GM19372 (cell line): ENCODE results near the gene SLCO1C1.
"Not testable (repeated sequence)": the region's sequence is repeated elsewhere in the genome, so short reads cannot be mapped to it uniquely, and the experiment has no call there.

Experiments
- ATAC-seq: cut with Tn5 transposase; IDR thresholded peaks from one replicate; pipeline ENCODE4 v1.9.1; 2021; ENCODE audit warnings: mild to moderate bottlenecking, low read depth, moderate library complexity; ENCODE audit not compliant: unreplicated experiment

SLCO1C1 gene, protein sequence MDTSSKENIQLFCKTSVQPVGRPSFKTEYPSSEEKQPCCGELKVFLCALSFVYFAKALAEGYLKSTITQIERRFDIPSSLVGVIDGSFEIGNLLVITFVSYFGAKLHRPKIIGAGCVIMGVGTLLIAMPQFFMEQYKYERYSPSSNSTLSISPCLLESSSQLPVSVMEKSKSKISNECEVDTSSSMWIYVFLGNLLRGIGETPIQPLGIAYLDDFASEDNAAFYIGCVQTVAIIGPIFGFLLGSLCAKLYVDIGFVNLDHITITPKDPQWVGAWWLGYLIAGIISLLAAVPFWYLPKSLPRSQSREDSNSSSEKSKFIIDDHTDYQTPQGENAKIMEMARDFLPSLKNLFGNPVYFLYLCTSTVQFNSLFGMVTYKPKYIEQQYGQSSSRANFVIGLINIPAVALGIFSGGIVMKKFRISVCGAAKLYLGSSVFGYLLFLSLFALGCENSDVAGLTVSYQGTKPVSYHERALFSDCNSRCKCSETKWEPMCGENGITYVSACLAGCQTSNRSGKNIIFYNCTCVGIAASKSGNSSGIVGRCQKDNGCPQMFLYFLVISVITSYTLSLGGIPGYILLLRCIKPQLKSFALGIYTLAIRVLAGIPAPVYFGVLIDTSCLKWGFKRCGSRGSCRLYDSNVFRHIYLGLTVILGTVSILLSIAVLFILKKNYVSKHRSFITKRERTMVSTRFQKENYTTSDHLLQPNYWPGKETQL

DNA sequence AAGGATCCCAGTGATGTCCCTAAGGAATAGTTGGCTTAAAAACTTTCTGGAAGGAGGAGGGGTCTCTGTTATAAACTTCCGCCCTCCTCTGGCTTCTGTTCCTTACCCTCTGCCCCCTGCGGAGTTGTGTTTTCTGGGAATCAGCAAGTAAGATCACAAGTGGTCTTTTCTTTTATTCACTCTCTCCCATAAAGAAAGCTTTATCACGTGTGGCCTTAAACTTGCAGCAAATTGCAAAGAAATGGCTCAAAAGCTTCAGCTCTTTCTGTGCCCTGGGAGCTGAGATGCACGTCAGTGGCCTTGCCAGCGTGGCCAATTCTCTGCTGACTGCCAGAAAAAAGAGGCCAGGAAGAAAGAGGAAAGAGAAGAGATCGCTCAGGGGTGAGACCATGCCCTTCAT lies at the start of gene SLCO1C1:
SLCO1C1 (plus strand) TSS at position 101 of the 400 bp plus-strand sequence. CDS start 4,245 bp downstream, outside the sequence.
- ATAC-seq, result no peak

DNA sequence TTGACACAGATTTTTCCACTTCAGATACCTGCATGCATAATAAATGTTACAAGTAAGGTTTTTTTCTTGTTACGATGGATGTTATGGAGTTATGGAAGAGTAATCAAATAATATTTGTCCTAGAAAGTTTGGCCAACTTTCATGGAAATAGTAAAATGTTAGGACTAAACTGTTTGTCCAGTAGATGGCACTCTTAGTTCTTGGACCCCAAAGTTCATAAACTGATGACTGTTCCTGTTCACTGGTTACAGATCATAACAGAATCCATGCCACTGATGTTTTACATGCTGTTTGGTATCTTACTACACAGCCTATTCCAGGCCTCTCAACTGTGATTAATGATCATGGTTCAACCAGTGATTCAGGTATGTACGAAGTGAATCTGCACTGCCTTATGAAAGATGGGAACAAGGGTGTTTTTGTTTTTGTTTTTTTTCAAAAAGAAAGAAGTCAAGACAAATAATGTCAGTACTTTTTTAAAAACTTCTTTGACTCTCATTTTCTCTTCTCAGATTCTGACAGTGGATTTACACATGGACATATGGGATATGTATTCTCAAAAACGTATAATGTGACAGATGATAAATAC lies 48.8 kb upstream of the SLCO1C1 start:
- no peak for ATAC-seq

DNA sequence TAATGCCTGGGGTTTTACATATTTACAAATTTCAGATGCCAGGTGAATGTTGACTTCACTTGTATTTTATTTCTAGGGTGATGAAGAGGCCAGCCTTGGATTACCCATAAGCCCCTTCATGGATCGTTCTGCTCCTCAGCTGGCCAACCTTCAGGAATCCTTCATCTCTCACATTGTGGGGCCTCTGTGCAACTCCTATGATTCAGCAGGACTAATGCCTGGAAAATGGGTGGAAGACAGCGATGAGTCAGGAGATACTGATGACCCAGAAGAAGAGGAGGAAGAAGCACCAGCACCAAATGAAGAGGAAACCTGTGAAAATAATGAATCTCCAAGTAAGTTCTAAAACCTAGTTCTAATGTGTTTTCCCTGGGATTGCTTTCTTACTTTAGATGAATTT lies 41.3 kb upstream of the SLCO1C1 start:
- ATAC-seq, result no peak

DNA sequence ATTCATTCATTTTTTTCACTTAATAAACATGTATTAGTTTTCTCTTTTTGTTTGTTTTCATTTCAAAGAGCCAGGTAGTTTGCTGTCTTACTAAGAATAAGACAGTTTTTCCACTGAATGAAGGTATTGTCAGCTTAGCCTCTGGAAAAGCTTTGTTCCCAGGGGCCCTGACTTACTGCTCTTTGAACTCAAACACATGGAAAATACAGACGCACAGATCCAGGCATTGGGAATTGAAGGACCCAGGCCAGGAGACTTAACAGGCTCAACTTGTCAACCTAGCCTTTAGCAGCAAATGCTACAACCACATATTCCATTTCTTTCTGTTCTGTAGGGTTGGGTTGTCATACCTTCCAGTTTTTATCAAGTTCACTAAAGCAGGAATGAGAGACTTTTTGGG lies 38.5 kb upstream of the SLCO1C1 start:
- ATAC-seq, result no peak

DNA sequence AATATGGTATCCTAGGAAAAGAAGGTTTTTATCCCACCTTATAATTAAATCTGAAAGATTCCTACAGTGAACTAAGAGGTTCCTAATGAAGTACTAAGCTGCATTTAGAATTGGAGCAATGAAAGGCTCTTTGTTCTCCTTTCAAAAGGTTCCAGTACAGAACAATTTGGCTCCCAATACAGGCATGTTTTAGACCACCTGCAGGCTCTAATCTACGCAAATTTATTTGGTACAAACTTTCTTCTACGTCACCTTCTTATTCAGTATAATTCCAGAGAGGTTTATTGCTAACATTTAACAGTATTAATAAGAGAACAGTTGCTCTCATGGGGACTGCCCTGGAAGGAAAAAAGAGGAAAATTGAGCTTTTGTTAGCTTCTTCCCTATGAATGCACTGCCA lies 37.6 kb upstream of the SLCO1C1 start:
- ATAC-seq, result no peak

DNA sequence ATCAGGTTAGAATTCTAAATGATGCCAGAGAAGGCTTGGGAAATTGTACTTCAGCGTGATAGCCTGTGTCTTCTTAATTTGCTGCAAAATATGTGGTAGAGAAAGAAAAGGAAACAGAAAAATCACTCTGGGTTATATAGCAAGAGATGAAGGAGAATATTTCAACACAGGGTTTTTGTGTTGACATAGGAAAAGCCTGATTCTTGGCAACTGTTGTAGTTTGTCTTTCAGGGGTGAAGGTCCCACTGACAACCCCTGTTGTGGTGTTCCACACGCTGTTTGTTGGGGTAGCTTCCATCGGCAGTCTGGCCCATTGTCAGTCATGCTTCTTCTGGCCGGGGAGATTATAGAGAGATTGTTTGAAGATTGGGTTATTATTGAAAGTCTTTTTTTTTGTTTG lies 13.8 kb upstream of the SLCO1C1 start:
- no peak for ATAC-seq

DNA sequence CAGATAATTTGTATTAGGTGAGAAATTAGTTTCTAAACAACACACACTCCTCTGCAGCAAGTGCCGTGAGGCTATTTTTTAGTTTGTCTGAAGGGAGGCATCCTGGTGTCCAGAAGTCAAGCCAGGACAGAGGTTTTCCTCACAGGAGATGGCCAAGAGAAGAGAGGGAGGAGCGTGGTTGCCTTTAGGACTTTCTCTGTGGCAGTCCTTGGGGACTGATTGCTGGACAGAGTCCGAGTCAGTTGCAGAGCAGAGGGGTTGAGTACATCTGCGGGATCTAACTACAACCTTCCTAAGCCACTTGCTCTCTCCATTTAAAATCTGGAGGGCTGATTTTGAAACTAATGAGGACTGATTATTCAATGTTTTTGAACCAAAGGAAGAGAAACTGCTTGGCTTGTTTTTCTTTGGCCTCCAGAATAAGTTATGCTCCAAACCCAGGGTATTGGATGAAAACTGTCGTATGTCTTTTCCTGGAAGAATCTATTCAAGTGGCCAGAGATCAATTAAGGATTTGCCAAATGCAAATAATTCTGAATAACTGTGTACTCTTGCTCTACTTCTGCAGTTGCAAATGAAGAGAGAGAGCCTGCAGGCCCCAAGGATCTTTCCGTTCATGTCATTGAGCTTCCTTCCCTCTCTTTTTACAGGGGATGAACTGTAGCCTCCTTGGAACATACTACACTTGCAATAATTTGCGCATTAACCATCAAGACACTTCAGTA lies 1.2 kb downstream of the SLCO1C1 start:
- ATAC-seq, result no peak

DNA sequence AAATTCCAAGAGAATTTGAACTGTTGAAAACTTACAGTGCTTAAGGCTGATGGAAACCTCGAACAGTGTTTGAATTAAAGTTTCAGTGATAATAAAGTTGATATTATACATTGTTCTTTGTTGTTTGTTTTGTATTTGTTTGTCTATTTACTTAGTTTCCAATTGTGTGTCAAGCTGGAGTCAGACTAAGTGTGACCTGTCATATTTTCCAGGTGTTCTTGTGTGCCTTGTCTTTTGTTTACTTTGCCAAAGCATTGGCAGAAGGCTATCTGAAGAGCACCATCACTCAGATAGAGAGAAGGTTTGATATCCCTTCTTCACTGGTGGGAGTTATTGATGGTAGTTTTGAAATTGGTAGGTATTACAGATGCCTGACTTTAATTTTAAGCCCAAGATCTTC lies 6.0 kb downstream of the SLCO1C1 start:
- no peak for ATAC-seq

DNA sequence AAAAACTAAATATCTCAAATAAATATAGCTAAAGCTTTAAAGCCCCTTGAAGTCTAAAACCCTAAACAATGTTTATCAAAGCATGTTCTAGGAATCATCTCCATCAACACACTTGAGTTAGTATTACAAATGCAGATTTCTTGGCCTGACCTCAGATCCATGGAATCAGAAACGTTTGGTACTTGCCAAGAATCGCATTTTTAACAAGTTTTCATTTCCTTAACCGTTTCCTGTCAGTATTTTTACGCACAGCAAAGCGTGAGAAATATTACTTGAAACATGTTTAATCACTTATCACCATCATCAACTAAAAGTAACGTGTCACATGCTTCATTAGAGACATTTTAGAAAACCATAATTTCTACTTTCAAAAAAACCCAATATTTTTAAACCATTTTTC lies 9.7 kb downstream of the SLCO1C1 start:
- ATAC-seq, result no peak

DNA sequence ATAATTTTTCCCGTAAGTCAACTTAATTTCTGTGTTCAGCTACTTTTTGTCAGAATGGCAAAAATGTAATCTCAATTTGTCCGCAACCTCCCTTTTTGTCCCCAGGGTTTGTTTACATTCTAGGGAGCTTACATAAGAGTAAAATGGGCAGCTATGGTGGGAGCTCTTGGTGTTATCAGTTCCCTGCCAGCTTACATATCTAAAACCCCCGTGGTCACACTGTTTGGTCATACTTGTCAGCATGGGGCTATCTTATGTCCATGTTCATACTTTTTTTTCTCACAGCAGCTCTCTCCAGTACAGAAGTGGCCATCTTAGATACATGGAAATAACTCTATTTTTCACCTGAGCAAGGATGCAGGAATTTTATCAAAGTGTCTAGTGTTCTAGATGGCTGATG lies 16.7 kb downstream of the SLCO1C1 start:
- ATAC-seq, result no peak

DNA sequence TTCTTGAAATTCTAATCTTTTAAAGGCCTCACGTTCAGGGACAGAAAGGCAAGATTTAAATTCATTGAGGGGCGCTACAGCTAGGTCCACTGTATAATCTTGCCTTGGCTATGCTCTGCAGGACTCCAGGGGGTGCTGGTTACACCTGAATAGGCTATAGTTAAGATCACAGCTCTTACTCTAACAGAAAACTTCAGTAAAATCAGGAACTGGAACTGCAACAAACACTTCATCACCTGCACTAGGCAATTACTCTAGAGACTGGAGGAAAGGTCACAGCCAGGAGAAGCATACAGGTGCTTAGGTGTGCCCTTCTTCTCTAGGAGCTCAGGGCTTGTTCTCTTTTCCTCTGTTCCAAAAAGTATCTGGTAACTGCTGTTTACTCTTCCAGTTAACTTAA lies 20.9 kb downstream of the SLCO1C1 start:
- no peak for ATAC-seq

DNA sequence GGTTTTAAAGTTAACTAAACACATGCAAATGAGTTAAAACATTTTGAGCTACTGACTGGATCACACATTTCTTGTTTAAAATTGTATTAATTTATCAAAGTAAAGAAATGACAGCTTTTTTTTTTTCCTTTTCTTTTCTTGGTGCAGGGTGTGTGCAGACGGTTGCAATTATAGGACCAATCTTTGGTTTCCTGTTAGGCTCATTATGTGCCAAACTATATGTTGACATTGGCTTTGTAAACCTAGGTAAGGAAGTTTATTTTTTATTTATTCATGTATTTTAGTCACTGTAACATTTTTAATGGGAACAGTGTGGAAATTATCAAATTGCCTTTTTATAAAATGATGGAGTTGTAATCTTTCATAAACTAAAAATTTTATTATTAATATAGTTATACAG lies 21.9 kb downstream of the SLCO1C1 start:
- ATAC-seq, result no peak

DNA sequence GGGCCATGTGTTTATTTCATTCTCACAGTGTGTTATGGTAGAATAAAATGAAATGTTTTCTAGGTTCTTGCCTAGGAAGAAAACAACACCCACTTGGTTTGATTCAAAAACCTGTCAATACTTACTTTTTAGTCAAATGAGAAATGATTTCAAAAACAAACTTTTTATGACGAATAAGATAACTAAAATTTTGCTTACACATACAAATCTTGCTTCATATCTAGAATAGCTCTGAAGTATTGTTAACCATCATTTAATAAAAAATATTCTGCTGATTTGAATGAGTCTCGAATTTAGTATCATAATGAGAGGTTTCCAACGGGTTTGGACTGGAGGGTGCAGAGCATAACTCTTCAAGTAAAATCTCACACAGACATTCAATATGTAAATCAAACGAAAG lies 23.2 kb downstream of the SLCO1C1 start:
- ATAC-seq, result no peak

DNA sequence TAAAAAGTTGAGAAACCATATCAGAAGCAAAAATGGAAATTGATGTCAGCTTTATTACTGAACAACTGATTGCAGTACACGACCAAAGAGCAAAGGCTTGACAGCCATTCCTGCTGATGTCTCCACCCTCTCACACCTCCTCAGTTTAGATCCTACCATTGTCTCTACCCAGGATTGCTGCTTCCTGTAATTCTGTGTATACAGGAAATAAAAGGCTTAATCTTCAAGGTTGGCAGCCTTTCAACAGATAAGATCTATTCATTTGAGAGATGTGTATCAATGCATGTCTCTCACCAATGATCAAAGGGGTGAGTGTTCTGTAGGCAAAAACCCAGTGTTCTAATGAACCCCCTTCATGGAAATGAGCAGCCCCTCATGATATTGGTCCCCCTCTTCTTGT lies 27.0 kb downstream of the SLCO1C1 start:
- ATAC-seq, result no peak

DNA sequence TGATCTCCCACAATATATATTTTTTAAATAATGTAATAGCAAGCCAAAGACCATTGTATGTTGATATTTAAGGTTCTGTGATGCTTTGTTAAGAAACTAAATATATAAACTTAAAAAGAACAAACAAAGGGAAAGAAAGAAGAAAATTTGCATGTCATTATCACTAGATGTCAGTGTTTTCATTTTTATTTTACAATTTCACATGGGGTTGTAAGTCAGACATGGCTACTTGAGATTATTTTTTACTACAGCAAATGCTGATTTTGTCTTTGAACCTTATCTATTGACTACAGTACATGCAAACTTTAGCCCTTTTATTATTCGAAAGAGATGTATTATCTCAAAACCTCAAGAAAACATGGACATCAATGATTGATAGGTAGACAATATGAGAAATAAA lies 36.1 kb downstream of the SLCO1C1 start:
- no peak for ATAC-seq

DNA sequence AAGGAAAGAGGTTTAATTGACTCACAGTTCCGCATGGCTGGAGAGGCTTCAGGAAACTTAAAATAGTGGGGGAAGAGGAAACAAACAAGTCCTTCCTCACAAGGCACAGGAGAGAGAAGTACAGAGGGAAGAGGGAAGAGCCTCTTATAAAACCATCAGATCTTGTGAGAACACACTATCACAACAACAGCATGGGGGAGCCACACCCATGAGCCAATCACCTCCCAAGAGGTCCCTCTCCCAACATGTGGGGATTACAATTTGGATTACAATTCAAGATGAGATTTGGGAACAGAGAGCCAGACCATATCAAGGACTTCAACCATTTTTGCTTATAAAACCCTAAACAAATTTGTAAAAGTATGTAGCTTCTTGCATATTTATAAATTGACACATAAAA lies 45.8 kb downstream of the SLCO1C1 start:
- ATAC-seq, result no peak

DNA sequence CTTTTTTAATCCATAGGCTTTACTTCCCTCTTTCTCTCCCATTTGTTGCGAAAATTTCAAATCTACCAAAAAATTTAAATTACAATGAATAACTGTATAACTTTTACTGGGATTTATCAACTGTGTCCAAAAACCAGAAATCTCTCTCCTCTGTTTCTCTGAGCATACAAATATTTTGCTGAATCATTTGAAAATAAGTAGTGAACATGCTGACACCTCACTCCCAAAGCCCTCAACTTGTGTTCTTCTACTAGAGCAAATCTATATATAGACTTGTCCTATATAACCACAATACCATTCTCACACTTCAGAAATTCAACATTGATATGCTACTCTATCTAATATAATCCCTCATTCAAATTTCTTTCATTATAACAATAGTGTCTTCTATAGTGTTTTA lies 53.1 kb downstream of the SLCO1C1 start:
- no peak for ATAC-seq

DNA sequence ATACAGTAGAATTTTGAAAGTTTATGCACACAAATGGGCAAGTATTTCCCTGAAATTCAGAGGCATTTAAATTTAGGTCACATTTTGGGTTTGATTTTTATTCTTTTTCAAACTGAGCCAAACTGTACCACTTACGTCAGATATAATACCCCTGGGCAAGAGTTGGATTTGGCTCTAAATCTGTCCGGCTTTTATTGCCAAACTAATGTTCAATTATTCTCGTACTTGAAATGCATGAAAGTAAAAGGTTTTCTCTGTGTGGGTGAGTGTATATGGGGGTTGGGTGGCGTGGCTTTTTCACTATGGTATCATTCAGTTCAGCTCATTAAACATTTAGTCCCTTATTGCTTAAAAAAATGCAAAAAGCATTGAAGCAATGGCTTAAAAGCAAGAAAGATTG lies 55.9 kb downstream of the SLCO1C1 start:
- no peak for ATAC-seq

DNA sequence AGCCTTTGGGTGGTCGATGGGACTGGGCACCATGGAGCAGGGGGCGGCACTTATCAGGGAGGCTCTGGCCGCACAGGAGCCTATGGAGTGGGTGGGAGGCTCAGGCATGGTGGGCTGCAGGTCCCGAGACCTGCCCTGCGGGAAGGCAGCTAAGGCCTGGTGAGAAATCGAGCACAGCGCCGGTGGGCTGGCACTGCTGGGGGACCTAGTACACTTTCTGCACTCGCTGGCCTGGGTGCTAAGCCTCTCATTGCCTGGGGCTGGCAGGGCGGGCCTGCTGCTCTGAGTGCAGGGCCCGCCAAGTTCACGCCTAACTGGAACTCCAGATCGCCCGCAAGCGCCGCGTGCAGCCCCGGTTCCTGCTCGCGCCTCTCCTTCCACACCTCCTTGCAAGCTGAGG lies 82.3 kb downstream of the SLCO1C1 start:
- ATAC-seq, result no peak

DNA sequence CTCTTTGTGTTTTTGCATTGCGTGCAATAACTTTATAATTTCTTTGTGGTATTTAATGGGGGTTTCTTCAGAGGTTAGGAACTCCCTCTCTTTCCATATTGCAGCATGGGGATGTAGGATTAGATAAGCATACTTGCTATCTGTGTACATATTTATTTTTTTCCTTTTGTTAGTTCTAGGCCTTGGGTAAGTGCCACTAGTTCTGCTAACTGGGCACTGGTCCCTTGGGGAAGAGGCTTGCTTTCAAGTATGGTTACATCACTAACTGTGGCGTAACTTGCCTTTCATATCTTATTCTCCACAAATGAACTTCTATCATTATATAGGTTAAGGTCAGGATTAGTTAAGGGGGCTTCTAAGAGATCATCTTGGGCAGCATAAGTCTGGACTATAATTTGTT lies 83.8 kb downstream of the SLCO1C1 start:
- ATAC-seq, result no peak

DNA sequence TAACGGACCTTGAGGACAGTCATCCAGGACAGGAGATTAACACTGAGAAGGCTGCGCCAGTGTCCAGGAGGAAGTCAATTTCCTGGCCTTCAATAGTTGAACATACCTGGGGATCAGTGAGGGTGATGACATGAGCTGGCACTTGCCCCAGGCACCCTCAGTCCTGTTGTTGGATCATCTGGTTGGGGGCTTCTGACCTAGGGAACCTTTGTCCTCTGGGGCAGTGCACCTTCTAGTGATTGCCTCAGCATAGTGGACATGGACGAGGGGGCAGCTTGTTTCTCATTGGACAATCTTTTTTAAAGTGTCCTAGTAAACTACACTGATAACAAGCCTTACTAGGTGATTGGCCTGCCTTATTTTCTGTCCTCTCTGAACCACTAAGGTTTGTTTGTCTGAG lies 84.8 kb downstream of the SLCO1C1 start:
- ATAC-seq, result not testable (repeated sequence)
